OCI-LY3 (cell line): ENCODE results near the gene PGA3.

Source experiments
- H2AFZ ChIP-seq: fragments of 200-600, 300-600 bp; shearing (Covaris generic); 2 replicates; pipeline ENCODE4 v1.6.0; 2014; ENCODE audit warnings: antibody characterized with exemption, low read depth, low read length
- H3K27ac ChIP-seq: fragments of 200-600, 300-600 bp; sonication (generic); 2 replicates; pipeline ENCODE4 v1.5.1; 2014; ENCODE audit warnings: mild to moderate bottlenecking, low read length, moderate library complexity, mixed read lengths
- H3K27me3 ChIP-seq: fragments of 200-600, 300-600 bp; sonication (generic); 2 replicates; pipeline ENCODE4 v1.6.1; 2014; ENCODE audit warnings: low read depth, low read length, mixed read lengths
- H3K36me3 ChIP-seq: fragments of 200-600, 300-600 bp; sonication (generic); replicated peaks from 2 replicates; pipeline ENCODE3; 2014; ENCODE audit warnings: low read depth, low read length, mixed read lengths
- H3K4me1 ChIP-seq: fragments of 300-600, 200-600 bp; sonication (generic); 2 replicates; pipeline ENCODE4 v1.6.1; 2014; ENCODE audit warnings: low read length, mixed read lengths
- H3K4me2 ChIP-seq: fragments of 200-600, 300-600 bp; sonication (generic); 2 replicates; pipeline ENCODE4 v1.6.1; 2014; ENCODE audit warnings: low read length, mixed read lengths
- H3K4me3 ChIP-seq: fragments of 300-600, 200-600 bp; sonication (generic); 2 replicates; pipeline ENCODE4 v1.5.1; 2014; ENCODE audit warnings: antibody characterized with exemption, mild to moderate bottlenecking, low read length, moderate library complexity
- H3K79me2 ChIP-seq: fragments of 300-600, 200-600 bp; shearing (Covaris generic); 2 replicates; pipeline ENCODE4 v1.6.1; 2014; ENCODE audit warnings: mild to moderate bottlenecking, low read length, mixed read lengths
- H3K9ac ChIP-seq: fragments of 300-600, 200-600 bp; shearing (Covaris generic); 2 replicates; pipeline ENCODE4 v1.6.0; 2014; ENCODE audit warnings: mild to moderate bottlenecking, low read length, moderate library complexity
- H3K9me3 ChIP-seq: fragments of 200-600, 300-600 bp; shearing (Covaris generic); 2 replicates; pipeline ENCODE4 v1.6.1; 2014; ENCODE audit warnings: low read length, mixed read lengths; ENCODE audit not compliant: insufficient read depth
- H4K20me1 ChIP-seq: fragments of 200-600, 300-600 bp; sonication (generic); 2 replicates; pipeline ENCODE4 v1.6.1; 2016; ENCODE audit warnings: low read length, mixed read lengths; ENCODE audit not compliant: insufficient read depth
- EZH2phosphoT487 ChIP-seq: fragments of 200-600 bp; shearing (Covaris generic); IDR thresholded peaks from 2 replicates; pipeline ENCODE4 v1.6.1; 2018; ENCODE audit warnings: antibody characterized with exemption, mixed run types, low read depth
- TF ChIP-seq, protein P1 (sequence below): fragments of 200-600, 300-600 bp; sonication (generic); IDR thresholded peaks from 2 replicates; pipeline ENCODE4 v1.5.1; 2014; ENCODE audit warnings: antibody characterized with exemption, low read length, low read depth

PGA3 gene

DNA sequence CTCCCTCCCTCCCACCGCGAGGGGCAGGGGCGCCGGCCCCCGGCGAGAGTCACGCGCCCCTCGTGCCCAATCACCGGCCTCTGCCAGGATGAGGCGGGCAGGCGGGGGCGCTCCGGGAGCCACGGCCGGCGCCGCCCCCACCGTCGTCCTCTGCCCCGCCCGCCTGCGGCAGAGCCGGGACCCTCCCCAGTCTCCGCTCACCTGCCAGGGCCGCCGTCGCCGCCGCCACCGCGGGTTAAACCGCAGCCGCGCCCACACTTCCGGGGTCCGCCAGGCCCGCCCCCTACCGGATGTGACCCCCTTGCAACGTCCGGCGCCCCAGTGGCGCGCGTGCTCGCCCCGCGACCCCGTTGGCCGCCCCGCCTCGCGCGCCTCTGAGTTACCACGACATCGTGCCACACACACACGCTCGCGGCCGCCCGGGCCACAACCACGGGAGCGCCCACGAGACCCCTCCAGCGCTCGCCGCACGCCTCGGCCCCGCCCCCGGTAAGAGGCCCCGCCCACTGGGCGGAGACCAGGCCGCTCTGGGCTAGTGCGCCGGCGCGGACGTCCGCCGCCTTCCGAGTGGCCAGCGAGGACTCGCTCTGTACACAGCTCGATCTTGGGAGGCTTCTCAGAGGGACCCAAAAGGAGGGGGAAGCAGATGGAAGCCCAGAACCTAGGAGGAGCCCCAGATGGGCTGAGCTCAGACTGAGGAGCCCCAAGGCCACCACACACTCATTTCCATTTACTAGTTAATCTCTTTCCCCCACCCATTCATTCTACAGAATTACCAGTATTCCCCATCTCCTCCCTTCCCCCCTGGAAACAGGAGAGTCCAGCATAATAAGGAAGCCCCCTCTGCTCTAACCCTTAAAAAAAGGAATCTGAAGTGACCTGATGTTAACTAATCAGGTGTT, 41.9 kb upstream of the PGA3 start, which contains the start of gene VPS37C:
Gene VPS37C (minus strand): TSS at position 237 of the 902 bp plus-strand sequence. CDS start 22,597 bp downstream, outside the sequence.
- Histone ChIP-seq H2AFZ (peak within 1 kb of the TSS; percentile 67), H3K4me3 (peak within 1 kb of the TSS; percentile 81), H4K20me1 (no peaks in the 10 kb centered on the region), H3K36me3 (peaks cover 12% of the 10 kb centered on the region), H3K79me2 (peaks cover 27% of the 10 kb centered on the region), H3K9ac (peak within 1 kb of the TSS; percentile 90), H3K27ac (peak within 1 kb of the TSS; percentile 84), H3K27me3 (no peaks in the 10 kb centered on the region), H3K9me3 (no peaks in the 10 kb centered on the region), H3K4me2 (peak within 1 kb of the TSS; percentile 84), H3K4me1 (peaks cover 30% of the 10 kb centered on the region)
- no peak for TF ChIP-seq EZH2phosphoT487
- TF ChIP-seq, protein P1, sequence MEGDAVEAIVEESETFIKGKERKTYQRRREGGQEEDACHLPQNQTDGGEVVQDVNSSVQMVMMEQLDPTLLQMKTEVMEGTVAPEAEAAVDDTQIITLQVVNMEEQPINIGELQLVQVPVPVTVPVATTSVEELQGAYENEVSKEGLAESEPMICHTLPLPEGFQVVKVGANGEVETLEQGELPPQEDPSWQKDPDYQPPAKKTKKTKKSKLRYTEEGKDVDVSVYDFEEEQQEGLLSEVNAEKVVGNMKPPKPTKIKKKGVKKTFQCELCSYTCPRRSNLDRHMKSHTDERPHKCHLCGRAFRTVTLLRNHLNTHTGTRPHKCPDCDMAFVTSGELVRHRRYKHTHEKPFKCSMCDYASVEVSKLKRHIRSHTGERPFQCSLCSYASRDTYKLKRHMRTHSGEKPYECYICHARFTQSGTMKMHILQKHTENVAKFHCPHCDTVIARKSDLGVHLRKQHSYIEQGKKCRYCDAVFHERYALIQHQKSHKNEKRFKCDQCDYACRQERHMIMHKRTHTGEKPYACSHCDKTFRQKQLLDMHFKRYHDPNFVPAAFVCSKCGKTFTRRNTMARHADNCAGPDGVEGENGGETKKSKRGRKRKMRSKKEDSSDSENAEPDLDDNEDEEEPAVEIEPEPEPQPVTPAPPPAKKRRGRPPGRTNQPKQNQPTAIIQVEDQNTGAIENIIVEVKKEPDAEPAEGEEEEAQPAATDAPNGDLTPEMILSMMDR: no peak

DNA sequence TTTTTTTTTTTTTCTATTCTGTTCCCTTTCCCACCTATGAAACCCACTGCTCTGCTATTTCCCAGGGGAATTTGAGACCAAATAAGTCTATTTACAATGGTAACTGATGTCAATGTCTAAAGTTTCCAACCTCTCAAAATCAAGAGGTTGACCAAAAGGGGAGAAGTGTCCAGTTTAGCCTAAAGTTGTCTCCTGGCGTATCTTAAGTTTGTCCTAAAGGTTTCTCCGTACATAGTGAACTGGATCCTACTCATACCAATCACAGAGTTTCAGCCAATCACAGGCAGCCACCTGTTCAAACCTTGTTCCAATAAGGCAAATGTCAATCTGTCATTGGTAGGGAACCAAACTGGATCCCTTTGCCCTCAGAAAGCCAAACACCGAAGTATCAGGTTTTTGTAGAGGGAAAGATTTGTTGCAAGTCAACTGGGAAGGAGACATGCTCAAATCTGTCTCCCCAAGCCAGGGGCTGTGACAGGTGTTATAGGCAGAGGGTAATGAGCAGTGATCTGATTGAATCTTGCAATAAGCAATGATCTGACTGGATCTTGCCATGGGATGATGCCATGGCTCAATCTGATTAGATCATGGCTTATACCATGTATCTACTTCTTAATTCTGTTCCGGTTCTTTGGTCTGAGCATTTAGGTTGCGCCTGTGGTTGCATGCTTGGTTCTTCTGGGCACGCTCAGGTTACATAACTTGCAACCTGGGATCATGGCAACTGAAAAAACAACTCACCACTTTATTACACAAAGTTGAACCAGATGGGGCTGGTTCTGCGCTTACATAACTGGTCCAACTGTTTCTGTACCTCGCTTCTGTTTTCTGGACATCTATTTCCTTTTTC, 41.0 kb upstream of the PGA3 start:
- peaks cover 31% of the 10 kb centered on the region for H3K4me1 ChIP-seq

DNA sequence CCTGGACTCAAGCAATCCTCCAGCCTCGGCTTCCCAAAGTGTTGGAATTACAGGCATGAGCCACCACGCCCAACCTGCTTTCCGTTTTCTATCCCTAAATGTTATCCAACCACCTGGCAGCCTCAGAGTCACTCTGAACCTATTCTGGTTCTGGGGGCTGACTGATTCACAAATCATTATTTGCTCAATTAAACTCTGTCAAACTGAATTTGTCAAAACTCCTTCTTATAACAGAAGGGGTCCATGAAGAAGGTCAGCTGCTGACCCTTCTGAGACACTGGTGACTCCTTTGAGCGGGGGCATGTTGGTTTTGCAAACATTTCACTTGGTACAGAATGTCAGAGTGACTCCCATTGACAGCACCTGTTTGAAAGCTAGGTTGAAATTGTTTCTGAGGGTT, 40.3 kb upstream of the PGA3 start:
- H3K9ac ChIP-seq: no peak overlapping the region
- H3K27ac ChIP-seq: no peak overlapping the region
- H3K4me2 ChIP-seq: no peak overlapping the region
- H2AFZ ChIP-seq: no peak overlapping the region
- TF ChIP-seq EZH2phosphoT487: no peak
- TF ChIP-seq, protein P1: no peak
- no peaks in the 10 kb centered on the region for H3K36me3 ChIP-seq
- no peaks in the 10 kb centered on the region for H4K20me1 ChIP-seq
- H3K79me2 ChIP-seq: peaks cover 21% of the 10 kb centered on the region
- no peaks in the 10 kb centered on the region for H3K9me3 ChIP-seq
- peaks cover 34% of the 10 kb centered on the region for H3K4me1 ChIP-seq
- H3K4me3 ChIP-seq: no peak overlapping the region
- no peaks in the 10 kb centered on the region for H3K27me3 ChIP-seq

More for the DNA sequence above, 41.0 kb upstream of the PGA3 start:
- peak overlapping the region; percentile 57 for H2AFZ ChIP-seq
- no peaks in the 10 kb centered on the region for H4K20me1 ChIP-seq
- TF ChIP-seq EZH2phosphoT487: no peak
- TF ChIP-seq, protein P1: no peak
- H3K9me3 ChIP-seq: no peaks in the 10 kb centered on the region
- no peaks in the 10 kb centered on the region for H3K27me3 ChIP-seq
- peaks cover 4% of the 10 kb centered on the region for H3K36me3 ChIP-seq
- H3K79me2 ChIP-seq: peaks cover 24% of the 10 kb centered on the region
- H3K4me3 ChIP-seq: peak overlapping the region; percentile 81
- peak overlapping the region; percentile 84 for H3K27ac ChIP-seq
- H3K9ac ChIP-seq: peak overlapping the region; percentile 90
- peak overlapping the region; percentile 84 for H3K4me2 ChIP-seq
